ENCODE data around the gene NOP9.

The NOP9 gene

DNA sequence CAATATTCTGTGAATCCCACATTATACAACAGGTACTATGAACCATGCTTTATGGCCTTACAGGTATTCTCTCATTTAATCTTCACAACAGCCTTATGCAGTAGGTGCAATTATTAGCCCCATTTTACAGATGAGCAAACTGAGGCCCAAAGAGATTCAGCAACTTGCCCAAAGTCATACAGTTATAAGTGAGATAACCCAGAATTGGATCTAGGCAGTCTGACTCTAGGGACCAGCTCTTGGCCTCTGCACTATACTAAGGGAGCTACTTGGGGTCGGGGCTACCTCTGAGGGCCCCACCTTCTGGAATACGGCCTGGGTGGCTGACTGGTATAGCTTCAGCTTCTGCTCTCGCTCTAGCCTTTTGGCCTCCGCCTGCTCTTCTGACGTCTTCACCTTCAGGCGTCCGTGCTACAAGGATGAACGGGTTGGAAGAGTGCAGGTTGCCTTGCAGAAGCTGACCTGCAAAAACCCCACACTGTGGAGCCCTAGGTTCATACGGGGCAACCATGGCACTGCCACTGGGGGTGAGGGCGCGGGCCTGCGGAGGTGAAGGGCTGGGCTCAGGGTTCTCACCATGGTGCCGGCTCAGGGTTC, 29.0 kb upstream of the NOP9 start:
- TF ChIP-seq YY1 (IDR thresholded peaks at IDR 0.05; ENCODE audit: low read depth) (no peak), EGR1 (IDR thresholded peaks at IDR 0.05) (no peak), TCF12 (IDR thresholded peaks at IDR 0.05; ENCODE audit: low read depth) (no peak), TEAD4 (IDR thresholded peaks at IDR 0.05) (no peak), ZBTB7A (IDR thresholded peaks at IDR 0.05; ENCODE audit: low read depth) (no peak), CEBPB (IDR thresholded peaks at IDR 0.05) (no peak), CREB1 (IDR thresholded peaks at IDR 0.05; ENCODE audit: low read depth) (no peak), EP300 (IDR thresholded peaks at IDR 0.05; ENCODE audit: borderline replicate concordance) (no peak), FOXM1 (IDR thresholded peaks at IDR 0.05; ENCODE audit: borderline replicate concordance, low read depth) (no peak), RAD21 (IDR thresholded peaks at IDR 0.05; ENCODE audit: low read depth) (no peak), NFIC (IDR thresholded peaks at IDR 0.05) (no peak)
- TF ChIP-seq, protein P1, sequence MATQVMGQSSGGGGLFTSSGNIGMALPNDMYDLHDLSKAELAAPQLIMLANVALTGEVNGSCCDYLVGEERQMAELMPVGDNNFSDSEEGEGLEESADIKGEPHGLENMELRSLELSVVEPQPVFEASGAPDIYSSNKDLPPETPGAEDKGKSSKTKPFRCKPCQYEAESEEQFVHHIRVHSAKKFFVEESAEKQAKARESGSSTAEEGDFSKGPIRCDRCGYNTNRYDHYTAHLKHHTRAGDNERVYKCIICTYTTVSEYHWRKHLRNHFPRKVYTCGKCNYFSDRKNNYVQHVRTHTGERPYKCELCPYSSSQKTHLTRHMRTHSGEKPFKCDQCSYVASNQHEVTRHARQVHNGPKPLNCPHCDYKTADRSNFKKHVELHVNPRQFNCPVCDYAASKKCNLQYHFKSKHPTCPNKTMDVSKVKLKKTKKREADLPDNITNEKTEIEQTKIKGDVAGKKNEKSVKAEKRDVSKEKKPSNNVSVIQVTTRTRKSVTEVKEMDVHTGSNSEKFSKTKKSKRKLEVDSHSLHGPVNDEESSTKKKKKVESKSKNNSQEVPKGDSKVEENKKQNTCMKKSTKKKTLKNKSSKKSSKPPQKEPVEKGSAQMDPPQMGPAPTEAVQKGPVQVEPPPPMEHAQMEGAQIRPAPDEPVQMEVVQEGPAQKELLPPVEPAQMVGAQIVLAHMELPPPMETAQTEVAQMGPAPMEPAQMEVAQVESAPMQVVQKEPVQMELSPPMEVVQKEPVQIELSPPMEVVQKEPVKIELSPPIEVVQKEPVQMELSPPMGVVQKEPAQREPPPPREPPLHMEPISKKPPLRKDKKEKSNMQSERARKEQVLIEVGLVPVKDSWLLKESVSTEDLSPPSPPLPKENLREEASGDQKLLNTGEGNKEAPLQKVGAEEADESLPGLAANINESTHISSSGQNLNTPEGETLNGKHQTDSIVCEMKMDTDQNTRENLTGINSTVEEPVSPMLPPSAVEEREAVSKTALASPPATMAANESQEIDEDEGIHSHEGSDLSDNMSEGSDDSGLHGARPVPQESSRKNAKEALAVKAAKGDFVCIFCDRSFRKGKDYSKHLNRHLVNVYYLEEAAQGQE (IDR thresholded peaks at IDR 0.05; ENCODE audit: low read depth), result no peak
- TF ChIP-seq, protein P2, sequence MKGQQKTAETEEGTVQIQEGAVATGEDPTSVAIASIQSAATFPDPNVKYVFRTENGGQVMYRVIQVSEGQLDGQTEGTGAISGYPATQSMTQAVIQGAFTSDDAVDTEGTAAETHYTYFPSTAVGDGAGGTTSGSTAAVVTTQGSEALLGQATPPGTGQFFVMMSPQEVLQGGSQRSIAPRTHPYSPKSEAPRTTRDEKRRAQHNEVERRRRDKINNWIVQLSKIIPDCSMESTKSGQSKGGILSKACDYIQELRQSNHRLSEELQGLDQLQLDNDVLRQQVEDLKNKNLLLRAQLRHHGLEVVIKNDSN (IDR thresholded peaks at IDR 0.05), result no peak
- TF ChIP-seq, protein P3, sequence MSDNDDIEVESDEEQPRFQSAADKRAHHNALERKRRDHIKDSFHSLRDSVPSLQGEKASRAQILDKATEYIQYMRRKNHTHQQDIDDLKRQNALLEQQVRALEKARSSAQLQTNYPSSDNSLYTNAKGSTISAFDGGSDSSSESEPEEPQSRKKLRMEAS (IDR thresholded peaks at IDR 0.05), result no peak

DNA sequence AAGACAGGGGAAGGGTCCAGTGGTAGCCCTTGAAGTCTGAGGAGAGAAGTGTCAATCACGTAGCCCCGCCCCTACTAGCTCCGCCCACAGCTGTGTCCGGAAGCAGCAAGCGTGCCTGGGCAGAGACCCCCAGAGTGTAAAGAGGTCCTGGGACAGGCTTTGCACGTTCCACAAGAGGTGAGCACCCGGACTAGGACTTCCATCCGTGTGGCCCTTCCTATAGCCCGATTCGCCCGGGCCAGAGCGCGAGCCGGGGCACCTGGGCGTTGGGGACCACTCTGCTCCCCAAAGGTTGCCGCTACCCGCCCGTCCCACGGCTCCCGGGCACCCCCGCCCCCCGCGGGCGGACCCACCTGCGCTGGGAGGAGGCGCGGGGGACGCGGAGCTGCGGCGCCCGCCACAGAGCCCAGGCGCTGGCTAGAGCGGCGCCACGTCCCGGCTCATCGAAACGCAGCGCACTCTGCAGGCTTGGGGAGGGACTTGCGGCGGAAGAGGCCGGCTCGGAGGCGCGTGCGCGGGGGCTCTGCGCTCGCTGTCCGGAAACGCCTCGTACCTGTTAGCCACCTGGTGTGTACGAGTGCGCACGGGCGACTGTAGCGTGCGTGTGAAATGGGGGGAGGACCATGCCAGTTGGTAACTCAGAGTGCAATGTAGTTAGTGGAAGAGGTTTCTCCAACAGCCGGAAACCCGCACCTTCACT, 28.4 kb upstream of the NOP9 start, which contains the start of gene RABGGTA:
RABGGTA (minus strand) TSS at position 464 of the 700 bp plus-strand sequence. CDS start 482 bp downstream, outside the sequence.
- no peak for TF ChIP-seq FOXM1 (IDR thresholded peaks at IDR 0.05; ENCODE audit: borderline replicate concordance, low read depth)
- TF ChIP-seq CREB1 (IDR thresholded peaks at IDR 0.05; ENCODE audit: low read depth), result no peak
- TF ChIP-seq CEBPB (IDR thresholded peaks at IDR 0.05), result no peak
- peak; percentile 44; the same call in 1 of the 2 replicates for TF ChIP-seq YY1 (IDR thresholded peaks at IDR 0.05; ENCODE audit: low read depth)
- TF ChIP-seq, protein P3 (IDR thresholded peaks at IDR 0.05), result peak; percentile 98
- TF ChIP-seq RAD21 (IDR thresholded peaks at IDR 0.05; ENCODE audit: low read depth), result peak; percentile 19; the same call in 1 of the 2 replicates
- no peak for TF ChIP-seq TEAD4 (IDR thresholded peaks at IDR 0.05)
- no peak for TF ChIP-seq EP300 (IDR thresholded peaks at IDR 0.05; ENCODE audit: borderline replicate concordance)
- peak; percentile 56; the same call in 1 of the 2 replicates for TF ChIP-seq ZBTB7A (IDR thresholded peaks at IDR 0.05; ENCODE audit: low read depth)
- peak; percentile 73; the same call in 1 of the 2 replicates for TF ChIP-seq TCF12 (IDR thresholded peaks at IDR 0.05; ENCODE audit: low read depth)
- TF ChIP-seq TAF1 (IDR thresholded peaks at IDR 0.05; ENCODE audit: low read depth), result peak; percentile 71
- TF ChIP-seq EGR1 (IDR thresholded peaks at IDR 0.05), result peak; percentile 38; the same call in 1 of the 2 replicates
- TF ChIP-seq, protein P2 (IDR thresholded peaks at IDR 0.05), result peak; percentile 48; the same call in 1 of the 2 replicates
- TF ChIP-seq, protein P1 (IDR thresholded peaks at IDR 0.05; ENCODE audit: low read depth), result no peak
- TF ChIP-seq NFIC (IDR thresholded peaks at IDR 0.05), result no peak; the same call in 1 of the 2 replicates

DNA sequence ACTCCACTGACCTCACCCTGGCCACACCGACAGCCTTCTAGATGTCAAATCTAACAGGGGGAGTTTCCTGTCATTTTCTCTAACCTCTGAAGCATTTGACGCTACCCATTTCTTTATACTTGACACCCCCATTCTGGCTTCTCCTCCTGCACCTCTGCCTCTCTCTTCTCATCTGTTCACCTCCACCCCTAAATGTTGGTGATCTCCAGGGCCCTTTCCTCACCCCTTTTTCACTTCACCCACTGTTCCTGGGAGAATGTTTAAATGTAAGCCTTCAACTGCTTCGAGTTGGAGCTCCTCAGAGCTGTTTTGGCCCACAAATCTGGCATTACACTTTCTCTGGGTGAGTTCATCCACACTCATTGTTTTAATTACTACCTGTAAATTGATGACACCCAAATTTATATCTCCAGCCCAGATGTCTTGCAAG, 27.8 kb upstream of the NOP9 start:
- no peak for TF ChIP-seq RAD21 (IDR thresholded peaks at IDR 0.05; ENCODE audit: low read depth)

DNA sequence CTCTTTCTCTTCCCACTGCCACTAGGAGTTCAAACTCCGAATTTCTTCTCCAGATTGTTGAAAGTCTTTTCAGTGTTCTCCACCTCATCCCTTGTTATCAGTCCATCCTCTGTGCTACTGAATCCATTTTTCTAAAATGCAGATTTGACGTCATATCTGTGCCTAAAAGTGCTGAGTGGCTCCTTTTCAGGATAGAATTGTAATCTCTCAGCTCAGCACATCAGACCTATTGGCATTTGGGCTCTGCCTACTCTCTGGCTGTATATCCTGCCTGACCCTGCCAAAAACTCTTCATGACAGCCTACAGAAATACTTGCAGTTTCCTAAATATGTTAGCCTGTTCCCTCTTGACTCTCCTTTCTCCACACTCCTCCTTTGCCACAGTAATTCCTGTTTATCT, 27.2 kb upstream of the NOP9 start:
- TF ChIP-seq CEBPB (IDR thresholded peaks at IDR 0.05) (no peak), RAD21 (IDR thresholded peaks at IDR 0.05; ENCODE audit: low read depth) (no peak), EP300 (IDR thresholded peaks at IDR 0.05; ENCODE audit: borderline replicate concordance) (no peak), YY1 (IDR thresholded peaks at IDR 0.05; ENCODE audit: low read depth) (no peak), FOXM1 (IDR thresholded peaks at IDR 0.05; ENCODE audit: borderline replicate concordance, low read depth) (no peak), TEAD4 (IDR thresholded peaks at IDR 0.05) (no peak), ZBTB7A (IDR thresholded peaks at IDR 0.05; ENCODE audit: low read depth) (no peak)
- TF ChIP-seq, protein P2 (IDR thresholded peaks at IDR 0.05), result no peak

DNA sequence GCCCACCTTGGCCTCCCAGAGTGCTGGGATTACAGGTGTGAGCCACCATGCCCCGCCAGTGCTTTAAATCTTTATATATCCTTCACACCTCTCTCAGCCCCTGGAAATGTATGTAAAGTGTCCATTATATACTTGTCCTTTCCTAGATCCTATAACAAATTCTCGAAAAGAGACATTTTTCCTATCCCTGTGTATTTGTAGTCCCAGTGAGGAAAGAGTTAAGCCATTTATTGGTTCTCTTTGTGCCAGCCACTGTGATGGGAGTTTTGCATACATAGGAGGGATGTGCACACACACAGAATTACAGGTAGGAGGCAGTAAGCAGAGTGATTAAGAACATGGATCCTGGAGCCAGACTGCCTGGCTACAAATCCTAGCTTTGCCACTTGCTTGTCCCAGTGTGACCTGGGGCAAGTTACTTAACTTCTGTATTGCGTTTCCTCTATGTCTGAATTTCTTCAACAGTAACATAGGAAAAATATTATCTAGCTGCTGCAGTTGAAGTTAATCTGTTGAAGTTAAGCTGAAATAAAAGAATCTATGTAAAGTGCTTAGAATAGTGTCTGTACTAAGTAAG, 26.1 kb upstream of the NOP9 start:
- TF ChIP-seq YY1 (IDR thresholded peaks at IDR 0.05; ENCODE audit: low read depth), result no peak
- no peak for TF ChIP-seq EP300 (IDR thresholded peaks at IDR 0.05; ENCODE audit: borderline replicate concordance)
- TF ChIP-seq CEBPB (IDR thresholded peaks at IDR 0.05), result no peak
- TF ChIP-seq RAD21 (IDR thresholded peaks at IDR 0.05; ENCODE audit: low read depth), result no peak
- no peak for TF ChIP-seq ZBTB7A (IDR thresholded peaks at IDR 0.05; ENCODE audit: low read depth)
- TF ChIP-seq NFIC (IDR thresholded peaks at IDR 0.05), result no peak
- no peak for TF ChIP-seq FOXM1 (IDR thresholded peaks at IDR 0.05; ENCODE audit: borderline replicate concordance, low read depth)
- no peak for TF ChIP-seq TEAD4 (IDR thresholded peaks at IDR 0.05)
- no peak for TF ChIP-seq EGR1 (IDR thresholded peaks at IDR 0.05)
- TF ChIP-seq, protein P2 (IDR thresholded peaks at IDR 0.05), result no peak
- TF ChIP-seq TCF12 (IDR thresholded peaks at IDR 0.05; ENCODE audit: low read depth), result no peak
- no peak for TF ChIP-seq CREB1 (IDR thresholded peaks at IDR 0.05; ENCODE audit: low read depth)
